ENCODE data around the gene PCDHGA4. TPM values are rescaled to one million over a fixed set of nuclear protein-coding genes. Genes with fewer than 3 reads are reported as not detected.
"Not testable (repeated sequence)": the region's sequence is repeated elsewhere in the genome, so short reads cannot be mapped to it uniquely, and the experiment has no call there.

Gene PCDHGA4
- total RNA-seq, 1 donor from 2014 or later: 0.75 TPM

DNA sequence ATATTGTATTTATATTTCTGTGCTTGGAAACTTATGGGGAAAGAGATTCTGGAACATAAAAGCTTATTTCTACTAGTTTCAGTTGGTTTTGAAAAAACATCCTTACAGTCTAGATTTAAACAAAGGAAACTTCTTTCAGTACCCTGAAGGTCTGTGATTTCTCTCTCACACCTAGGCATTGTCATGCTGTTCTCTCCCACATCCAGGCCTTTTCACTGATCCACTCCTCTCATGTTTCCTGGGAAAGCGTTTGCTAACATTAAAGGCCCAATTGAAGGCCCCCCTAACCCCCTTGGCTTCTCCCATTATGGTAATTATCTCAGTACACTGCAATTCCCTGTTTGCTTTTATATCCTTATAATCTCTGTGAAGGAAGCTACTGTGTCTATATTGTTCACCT is 12.0 kb upstream of the PCDHGA4 start:
- TF ChIP-seq, protein P1, sequence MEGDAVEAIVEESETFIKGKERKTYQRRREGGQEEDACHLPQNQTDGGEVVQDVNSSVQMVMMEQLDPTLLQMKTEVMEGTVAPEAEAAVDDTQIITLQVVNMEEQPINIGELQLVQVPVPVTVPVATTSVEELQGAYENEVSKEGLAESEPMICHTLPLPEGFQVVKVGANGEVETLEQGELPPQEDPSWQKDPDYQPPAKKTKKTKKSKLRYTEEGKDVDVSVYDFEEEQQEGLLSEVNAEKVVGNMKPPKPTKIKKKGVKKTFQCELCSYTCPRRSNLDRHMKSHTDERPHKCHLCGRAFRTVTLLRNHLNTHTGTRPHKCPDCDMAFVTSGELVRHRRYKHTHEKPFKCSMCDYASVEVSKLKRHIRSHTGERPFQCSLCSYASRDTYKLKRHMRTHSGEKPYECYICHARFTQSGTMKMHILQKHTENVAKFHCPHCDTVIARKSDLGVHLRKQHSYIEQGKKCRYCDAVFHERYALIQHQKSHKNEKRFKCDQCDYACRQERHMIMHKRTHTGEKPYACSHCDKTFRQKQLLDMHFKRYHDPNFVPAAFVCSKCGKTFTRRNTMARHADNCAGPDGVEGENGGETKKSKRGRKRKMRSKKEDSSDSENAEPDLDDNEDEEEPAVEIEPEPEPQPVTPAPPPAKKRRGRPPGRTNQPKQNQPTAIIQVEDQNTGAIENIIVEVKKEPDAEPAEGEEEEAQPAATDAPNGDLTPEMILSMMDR (IDR thresholded peaks at IDR 0.05): no peak
- POLR2A ChIA-PET: no interaction called here
- ATAC-seq (ENCODE audit: low read depth) (no peak), DNase-seq (no peak)
- peaks cover 4% of the 10 kb centered on the region for H3K36me3 Mint-ChIP-seq (ENCODE audit: low read depth)
- CTCF ChIA-PET: no interaction called here
- H3K27ac Mint-ChIP-seq: no peak overlapping the region
- peaks cover 52% of the 10 kb centered on the region for H3K27me3 Mint-ChIP-seq
- H3K9me3 Mint-ChIP-seq: peaks cover 35% of the 10 kb centered on the region
- no peaks in the 10 kb centered on the region for H3K4me1 Mint-ChIP-seq
- H3K4me3 Mint-ChIP-seq: no peak overlapping the region
- intact Hi-C loops (cut with micrococcal nuclease): no loop called here

DNA sequence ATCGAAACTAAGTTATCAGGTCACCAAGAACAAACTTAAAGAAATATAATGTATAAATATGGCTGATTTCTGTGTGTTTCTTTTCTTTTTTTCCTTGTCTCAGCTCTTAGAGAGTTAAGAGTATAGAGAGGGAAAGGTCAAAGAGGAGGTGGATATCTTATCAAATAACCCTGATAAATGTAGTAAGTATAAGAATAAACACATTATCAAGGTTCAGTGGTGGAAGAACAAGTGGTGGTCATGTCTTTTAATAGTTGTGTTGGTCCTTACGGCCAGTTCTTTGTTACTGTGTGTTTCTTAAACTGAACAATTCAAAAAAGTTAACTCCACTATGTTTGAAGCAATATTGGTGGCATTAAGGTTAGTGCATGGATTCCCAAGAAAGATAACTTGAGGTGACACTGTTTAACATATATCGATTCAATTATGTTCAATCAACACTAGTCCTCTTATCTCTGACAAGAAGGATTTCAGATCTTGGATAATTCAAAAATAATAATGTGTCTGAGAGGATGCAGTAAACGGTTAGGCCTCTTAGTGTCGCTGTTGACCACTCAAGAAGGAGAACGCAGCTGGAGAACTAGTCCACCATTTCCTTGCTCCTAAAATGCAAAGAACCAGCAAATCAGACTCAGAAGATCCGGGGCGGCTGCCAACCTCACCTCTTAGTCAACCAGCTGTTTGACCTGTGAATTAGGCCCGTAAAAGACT is 11.4 kb upstream of the PCDHGA4 start, which contains the start of gene PCDHGA3:
PCDHGA3 (plus strand) TSS at position 588 of the 711 bp plus-strand sequence. CDS start 205 bp downstream, outside the sequence.
- Mint-ChIP-seq H3K4me1 (no peaks in the 10 kb centered on the region), H3K4me3 (peak within 1 kb of the TSS; percentile 7), H3K27me3 (peaks cover 50% of the 10 kb centered on the region), H3K27ac (no peak within 1 kb of the TSS), H3K9me3 (peaks cover 30% of the 10 kb centered on the region), H3K36me3 (ENCODE audit: low read depth) (peaks cover 2% of the 10 kb centered on the region)
- CTCF ChIA-PET: interaction anchor here (1.1 kb wide), 1 partner anchor 224 kb away, joined by 3 read pairs; no protein-coding TSS in a partner anchor
- TF ChIP-seq, protein P1 (IDR thresholded peaks at IDR 0.05): no peak
- DNase-seq (no peak), ATAC-seq (ENCODE audit: low read depth) (no peak)
- POLR2A ChIA-PET: no interaction called here
- intact Hi-C loops (cut with micrococcal nuclease): no loop called here

DNA sequence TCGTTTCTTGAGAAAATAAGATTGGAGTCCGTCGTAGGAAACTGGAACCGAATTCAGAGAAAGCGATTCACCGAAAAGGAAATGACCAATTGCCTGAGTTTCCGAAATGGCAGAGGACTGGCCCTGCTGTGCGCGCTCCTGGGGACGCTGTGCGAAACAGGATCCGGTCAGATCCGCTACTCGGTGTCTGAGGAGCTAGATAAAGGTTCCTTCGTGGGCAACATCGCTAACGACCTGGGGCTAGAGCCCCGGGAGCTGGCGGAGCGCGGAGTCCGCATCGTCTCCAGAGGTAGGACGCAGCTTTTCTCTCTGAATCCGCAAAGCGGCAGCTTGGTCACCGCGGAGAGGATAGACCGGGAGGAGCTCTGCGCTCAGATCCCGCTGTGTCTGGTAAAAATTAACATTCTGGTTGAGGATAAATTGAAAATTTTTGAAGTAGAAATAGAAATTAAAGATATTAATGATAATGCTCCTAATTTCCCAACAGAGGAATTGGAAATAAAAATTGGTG is 10.8 kb upstream of the PCDHGA4 start:
- Mint-ChIP-seq H3K4me3 (peak overlapping the region; percentile 7), H3K36me3 (ENCODE audit: low read depth) (peaks cover 2% of the 10 kb centered on the region), H3K9me3 (peaks cover 28% of the 10 kb centered on the region), H3K27ac (no peak overlapping the region), H3K4me1 (no peaks in the 10 kb centered on the region), H3K27me3 (peaks cover 50% of the 10 kb centered on the region)
- ATAC-seq (ENCODE audit: low read depth) (no peak), DNase-seq (no peak)
- intact Hi-C loops (cut with micrococcal nuclease): no loop called here
- ChIA-PET CTCF (interaction anchor here (1.1 kb wide), 1 partner anchor 223 kb away, joined by 3 read pairs; no protein-coding TSS in a partner anchor), POLR2A (no interaction called here)
- TF ChIP-seq, protein P1 (IDR thresholded peaks at IDR 0.05): no peak

DNA sequence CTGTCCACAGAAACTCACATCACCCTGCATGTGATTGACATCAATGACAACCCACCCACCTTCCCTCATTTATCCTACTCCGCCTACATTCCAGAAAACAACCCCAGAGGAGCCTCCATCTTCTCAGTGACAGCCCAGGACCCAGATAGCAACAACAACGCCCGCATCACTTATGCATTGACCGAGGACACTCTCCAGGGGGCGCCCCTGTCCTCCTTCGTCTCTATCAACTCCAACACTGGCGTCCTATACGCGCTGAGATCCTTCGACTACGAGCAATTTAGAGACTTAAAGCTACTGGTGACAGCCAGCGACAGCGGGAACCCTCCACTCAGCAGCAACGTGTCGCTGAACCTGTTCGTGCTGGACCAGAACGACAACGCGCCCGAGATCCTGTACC is 9.5 kb upstream of the PCDHGA4 start:
- Mint-ChIP-seq H3K4me1 (no peaks in the 10 kb centered on the region), H3K4me3 (no peak overlapping the region), H3K9me3 (peaks cover 25% of the 10 kb centered on the region), H3K36me3 (ENCODE audit: low read depth) (peaks cover 2% of the 10 kb centered on the region), H3K27me3 (peaks cover 50% of the 10 kb centered on the region), H3K27ac (no peak overlapping the region)
- no peak for ATAC-seq (ENCODE audit: low read depth)
- intact Hi-C loops (cut with micrococcal nuclease): no loop called here
- no peak for DNase-seq
- TF ChIP-seq, protein P1 (IDR thresholded peaks at IDR 0.05): no peak
- POLR2A ChIA-PET: no interaction called here
- CTCF ChIA-PET: no interaction called here

DNA sequence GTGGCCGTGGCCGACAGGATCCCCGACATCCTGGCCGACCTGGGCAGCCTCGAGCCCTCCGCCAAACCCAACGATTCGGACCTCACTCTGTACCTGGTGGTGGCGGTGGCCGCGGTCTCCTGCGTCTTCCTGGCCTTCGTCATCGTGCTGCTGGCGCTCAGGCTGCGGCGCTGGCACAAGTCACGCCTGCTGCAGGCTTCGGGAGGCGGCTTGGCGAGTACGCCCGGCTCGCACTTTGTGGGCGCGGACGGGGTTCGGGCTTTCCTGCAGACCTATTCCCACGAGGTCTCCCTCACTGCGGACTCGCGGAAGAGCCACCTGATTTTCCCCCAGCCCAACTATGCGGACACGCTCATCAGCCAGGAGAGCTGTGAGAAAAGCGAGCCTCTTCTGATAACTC is 8.8 kb upstream of the PCDHGA4 start:
- H3K27ac Mint-ChIP-seq; H3K4me1 Mint-ChIP-seq; H3K36me3 Mint-ChIP-seq (ENCODE audit: low read depth); DNase-seq; POLR2A ChIA-PET; ATAC-seq (ENCODE audit: low read depth); CTCF ChIA-PET; intact Hi-C loops (cut with micrococcal nuclease); H3K4me3 Mint-ChIP-seq: not testable (repeated sequence)
- peaks cover 24% of the 10 kb centered on the region for H3K9me3 Mint-ChIP-seq
- H3K27me3 Mint-ChIP-seq: peaks cover 51% of the 10 kb centered on the region
